Fibroblast of villous mesenchyme (primary cell): ENCODE measurements around the gene COLEC12. TPM values are rescaled to one million over a fixed set of nuclear protein-coding genes. Genes with fewer than 3 reads are reported as not detected.

Source experiments
- DNase-seq: peaks from one replicate; pipeline ENCODE4 v3.0.0-alpha.2; 2010; ENCODE audit warnings: low read depth
- H3K4me3 ChIP-seq: 2 replicates; pipeline ENCODE4 v1.5.1; 2011; ENCODE audit warnings: low read depth, mild to moderate bottlenecking, low read length
- CTCF ChIP-seq: IDR thresholded peaks from 2 replicates; pipeline ENCODE4 v1.5.1; 2012; ENCODE audit warnings: low read depth, mild to moderate bottlenecking, low read length; ENCODE audit not compliant: insufficient read depth
- total RNA-seq: library from RNA; depleted of rRNA; stranded (reverse); fragments of >200 nt; gene quantifications from 2 replicates; pipeline ENCODE4 v1.2.3, GENCODE V29; 2012

COLEC12 gene
- total RNA-seq, 1 donor, result 3.9 TPM

- no peak overlapping the region for H3K4me3 ChIP-seq
- DNase-seq, result no peak
- no peak for TF ChIP-seq CTCF
Observed at GRCh38 chr18:386994-387393, 113.5 kb downstream of the COLEC12 start.

GRCh38 chr18:384897-385296, 115.6 kb downstream of the COLEC12 start:
- no peak for TF ChIP-seq CTCF
- H3K4me3 ChIP-seq, result no peak overlapping the region
- DNase-seq, result no peak

- H3K4me3 ChIP-seq, result no peak overlapping the region
- no peak for TF ChIP-seq CTCF
- DNase-seq, result no peak
Observed at GRCh38 chr18:383135-383534, 117.4 kb downstream of the COLEC12 start.

- DNase-seq, result no peak
- no peak for TF ChIP-seq CTCF
- H3K4me3 ChIP-seq, result no peak overlapping the region
Observed at GRCh38 chr18:382423-382984, 118.0 kb downstream of the COLEC12 start.

- H3K4me3 ChIP-seq, result no peak overlapping the region
- peak; percentile 39 for DNase-seq
- TF ChIP-seq CTCF, result no peak
Observed at GRCh38 chr18:379681-380330, 120.7 kb downstream of the COLEC12 start.

GRCh38 chr18:378079-378478, 122.4 kb downstream of the COLEC12 start:
- TF ChIP-seq CTCF, result no peak
- no peak overlapping the region for H3K4me3 ChIP-seq
- DNase-seq, result no peak

- no peak for TF ChIP-seq CTCF
- DNase-seq, result no peak
- no peak overlapping the region for H3K4me3 ChIP-seq
Observed at GRCh38 chr18:377088-377487, 123.4 kb downstream of the COLEC12 start.
